ENCODE data around the gene SYT6.

SYT6 gene

GRCh38 chr1:114093624-114094362 is 59.9 kb downstream of the SYT6 start:
- DNase-seq (ENCODE audit: low read depth, low spot score): no peak

GRCh38 chr1:114092186-114093062 is 61.2 kb downstream of the SYT6 start:
- no peak for DNase-seq (ENCODE audit: low read depth, low spot score)

GRCh38 chr1:114091711-114092110 is 62.0 kb downstream of the SYT6 start:
- DNase-seq (ENCODE audit: low read depth, low spot score): no peak

GRCh38 chr1:114090738-114091505 is 62.7 kb downstream of the SYT6 start:
- DNase-seq (ENCODE audit: low read depth, low spot score): no peak

- DNase-seq (ENCODE audit: low read depth, low spot score): no peak
Measured at GRCh38 chr1:114089502-114090138, 64.0 kb downstream of the SYT6 start.

- DNase-seq (ENCODE audit: low read depth, low spot score): no peak
Measured at GRCh38 chr1:114088392-114089299, 65.0 kb downstream of the SYT6 start.

GRCh38 chr1:114087495-114087894 is 66.2 kb downstream of the SYT6 start:
- DNase-seq (ENCODE audit: low read depth, low spot score): no peak

DNA sequence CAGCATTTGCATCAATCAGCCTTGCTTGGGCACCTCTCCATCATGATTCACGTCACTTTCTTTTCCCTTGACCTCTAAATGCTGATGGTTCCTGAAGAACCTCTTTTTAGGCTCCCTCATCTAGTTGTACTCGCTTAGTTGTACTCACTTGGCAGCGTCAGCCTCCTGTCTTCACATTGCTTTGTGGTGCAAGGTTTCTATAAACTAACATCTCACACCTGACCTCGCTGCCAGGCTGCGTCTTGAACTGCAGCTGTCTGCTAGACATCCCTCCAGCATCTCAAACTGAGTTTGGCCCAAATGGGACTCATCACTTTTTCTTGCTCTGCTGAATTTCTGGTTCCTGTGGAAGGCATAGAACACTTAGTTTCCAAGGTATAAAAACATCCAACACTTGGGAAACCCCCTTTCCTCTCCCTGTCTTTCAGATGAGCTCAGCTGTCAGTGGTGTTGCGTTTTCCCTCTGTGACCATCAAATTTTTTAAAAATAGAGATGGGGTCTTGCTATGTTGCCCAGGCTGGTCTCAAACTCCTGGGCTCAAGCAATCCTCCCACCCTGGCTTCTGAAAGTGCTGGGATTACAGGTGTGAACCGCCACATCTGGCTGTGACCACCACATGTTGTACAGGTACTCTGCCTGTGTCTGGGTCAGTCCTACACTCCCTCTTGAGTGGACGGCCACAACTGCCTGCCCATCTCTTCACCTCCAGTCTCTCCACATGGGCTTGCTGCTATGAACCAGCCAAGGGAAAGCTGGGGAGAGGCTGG is 66.9 kb downstream of the SYT6 start:
- DNase-seq (ENCODE audit: low read depth, low spot score): no peak

DNA sequence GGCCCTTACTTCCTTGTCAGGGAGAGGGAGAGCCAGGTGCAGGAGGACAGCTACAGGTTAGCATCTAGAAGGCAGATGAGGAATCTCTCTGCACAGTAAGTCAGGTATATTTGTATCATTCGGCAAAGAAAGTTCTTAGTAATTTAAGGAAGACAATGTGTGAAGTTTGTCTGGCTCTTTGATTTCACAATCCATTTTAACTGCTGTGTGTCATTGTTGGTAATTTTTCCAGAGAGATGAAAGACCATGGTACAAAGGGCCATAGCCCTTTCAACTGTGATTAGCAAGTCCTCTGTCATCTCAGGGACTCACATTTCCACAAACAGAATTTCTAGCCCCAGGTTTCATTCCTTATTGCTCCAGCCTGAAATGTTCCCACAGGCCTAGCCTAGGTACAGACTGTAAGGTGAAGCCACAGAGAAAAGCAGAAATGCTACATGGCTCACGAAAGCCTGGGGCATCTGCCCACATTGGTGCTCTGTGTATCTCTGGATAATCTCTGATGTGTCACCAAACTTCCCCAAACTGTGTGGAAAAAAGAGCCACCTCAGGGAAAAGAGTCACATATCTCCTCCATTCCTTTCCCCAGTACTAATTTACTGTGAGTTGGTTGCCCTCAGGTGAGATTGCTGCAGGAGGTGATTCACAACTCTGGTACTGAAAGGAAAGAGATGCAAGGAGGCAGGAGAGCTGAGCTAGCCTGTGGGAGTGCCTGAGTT is 70.6 kb downstream of the SYT6 start:
- DNase-seq (ENCODE audit: low read depth, low spot score): no peak

DNA sequence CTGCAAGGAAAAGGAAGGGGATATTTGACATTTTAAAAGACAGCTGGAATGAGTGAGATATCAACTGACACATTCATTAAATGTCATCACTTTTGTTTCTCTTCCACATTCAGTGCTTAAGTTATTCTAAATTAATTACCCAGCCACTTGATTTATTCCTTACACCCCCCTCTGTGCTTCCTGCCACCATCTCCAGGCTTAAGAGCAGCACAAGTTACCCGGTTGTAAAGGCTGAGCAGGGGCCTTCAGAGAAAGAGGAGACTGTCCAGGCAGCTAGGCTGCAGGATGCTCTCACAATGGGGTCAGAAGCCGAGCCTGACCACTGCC is 71.4 kb downstream of the SYT6 start:
- DNase-seq (ENCODE audit: low read depth, low spot score): no peak

DNA sequence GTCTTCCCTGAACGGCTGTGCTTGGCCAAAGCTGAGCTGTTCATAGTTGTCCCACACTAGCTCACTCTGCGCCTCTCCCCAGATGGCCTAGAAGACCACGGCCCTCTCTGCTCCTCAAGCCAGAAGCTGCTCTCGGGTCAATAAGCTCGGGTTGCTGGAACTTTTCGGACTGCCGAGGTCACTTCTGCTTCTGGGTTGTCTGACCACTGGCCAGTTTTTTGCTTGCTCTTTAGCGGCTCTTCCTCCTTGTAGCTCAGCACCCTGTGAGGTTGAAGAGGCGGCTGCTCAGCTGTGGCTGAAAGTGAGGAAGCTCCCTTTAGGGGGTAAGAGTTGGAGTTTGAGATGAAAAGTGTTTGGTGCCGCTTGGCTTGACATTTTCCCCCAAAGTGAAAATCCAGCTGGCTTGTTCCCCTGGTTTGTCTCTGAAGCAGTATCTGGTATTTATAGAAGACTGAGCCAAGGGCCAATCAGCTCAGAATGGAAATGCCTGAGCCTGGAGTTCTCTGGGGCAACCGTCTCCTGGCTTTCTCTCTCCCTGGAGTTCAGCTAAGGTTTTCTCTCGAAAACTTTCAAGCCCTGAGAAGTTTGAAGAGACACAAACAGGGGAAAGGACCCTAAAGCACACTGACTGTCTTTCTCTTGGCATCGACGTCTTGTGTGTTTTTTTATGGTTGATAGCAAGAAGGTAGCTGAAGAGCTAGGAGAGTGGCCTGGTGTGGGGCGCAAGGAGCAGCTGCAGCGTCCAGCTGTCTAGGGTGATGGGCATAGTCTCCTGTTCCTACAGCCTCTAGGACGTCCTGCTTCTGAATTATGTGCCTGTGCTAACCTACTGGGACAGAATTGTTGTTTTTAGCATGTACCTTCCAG is 72.0 kb downstream of the SYT6 start:
- no peak for DNase-seq (ENCODE audit: low read depth, low spot score)

- no peak for DNase-seq (ENCODE audit: low read depth, low spot score)
Measured at GRCh38 chr1:114080511-114081436, 72.9 kb downstream of the SYT6 start.

DNA sequence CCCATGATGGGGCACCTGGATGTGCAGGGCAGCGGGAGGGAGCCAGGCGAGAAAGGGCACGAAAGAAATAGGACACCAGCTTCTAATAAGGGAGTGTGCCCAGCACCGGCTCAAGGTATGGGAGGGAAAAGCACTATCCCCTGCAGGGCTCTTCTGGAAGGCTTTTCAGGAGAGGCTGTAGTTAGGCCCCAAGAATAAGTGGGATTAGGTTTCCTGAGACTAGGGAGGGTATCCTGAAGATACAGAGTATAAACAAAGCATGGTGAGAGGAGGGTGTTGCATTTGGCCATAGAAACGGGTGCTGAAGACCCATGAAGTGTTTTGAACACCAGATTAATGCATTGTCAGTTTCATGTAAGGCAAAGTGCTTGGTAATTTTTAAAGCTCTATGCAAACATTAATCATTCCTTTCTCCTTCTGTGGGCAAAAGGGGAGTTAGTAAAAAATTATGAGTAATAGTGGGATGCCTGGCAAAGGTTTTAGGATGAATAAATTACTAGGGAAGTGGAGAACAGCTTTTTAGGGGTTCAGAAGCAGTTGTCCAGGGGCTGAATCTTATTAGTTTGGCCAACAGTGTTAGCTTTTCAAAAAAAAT is 74.0 kb downstream of the SYT6 start:
- no peak for DNase-seq (ENCODE audit: low read depth, low spot score)

GRCh38 chr1:114078116-114078515 is 75.6 kb downstream of the SYT6 start:
- DNase-seq (ENCODE audit: low read depth, low spot score): no peak

GRCh38 chr1:114077188-114077587 is 76.5 kb downstream of the SYT6 start:
- no peak for DNase-seq (ENCODE audit: low read depth, low spot score)

DNA sequence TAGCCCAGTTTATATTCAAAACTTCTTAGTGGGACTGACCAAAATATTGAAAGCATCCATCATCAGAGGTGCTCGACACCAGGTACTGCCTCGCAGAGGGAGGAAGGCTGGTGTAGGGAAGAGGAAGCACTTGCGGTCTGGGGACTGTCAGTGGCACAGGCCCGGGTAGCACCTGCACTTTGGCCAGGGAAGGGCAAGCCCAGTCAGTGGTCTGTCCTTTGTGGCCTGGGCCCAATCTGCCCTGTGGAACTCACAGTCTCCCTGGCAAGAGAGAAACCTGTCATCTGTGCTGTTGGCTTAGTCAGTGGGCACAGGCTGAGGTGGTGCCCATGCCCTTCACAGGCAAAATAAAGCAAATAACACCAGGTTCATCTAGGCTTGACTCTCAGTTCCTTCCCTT is 77.4 kb downstream of the SYT6 start:
- no peak for DNase-seq (ENCODE audit: low read depth, low spot score)
